ENCODE measurements around the gene SRGN.
"Not testable (repeated sequence)": the region's sequence is repeated elsewhere in the genome, so short reads cannot be mapped to it uniquely, and the experiment has no call there.

The SRGN gene, protein sequence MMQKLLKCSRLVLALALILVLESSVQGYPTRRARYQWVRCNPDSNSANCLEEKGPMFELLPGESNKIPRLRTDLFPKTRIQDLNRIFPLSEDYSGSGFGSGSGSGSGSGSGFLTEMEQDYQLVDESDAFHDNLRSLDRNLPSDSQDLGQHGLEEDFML

GRCh38 chr10:69087590-69088470, at the start of gene SRGN:
Gene SRGN (plus strand): TSS chr10:69088103. CDS start chr10:69088158, 55 bp downstream.
- peak; percentile 54 to 75 for DNase-seq (ENCODE audit: low read depth in 2 of 2)

GRCh38 chr10:69040904-69041303, 47.0 kb upstream of the SRGN start:
- not testable (repeated sequence) for DNase-seq (ENCODE audit: low read depth in 2 of 2)

DNA sequence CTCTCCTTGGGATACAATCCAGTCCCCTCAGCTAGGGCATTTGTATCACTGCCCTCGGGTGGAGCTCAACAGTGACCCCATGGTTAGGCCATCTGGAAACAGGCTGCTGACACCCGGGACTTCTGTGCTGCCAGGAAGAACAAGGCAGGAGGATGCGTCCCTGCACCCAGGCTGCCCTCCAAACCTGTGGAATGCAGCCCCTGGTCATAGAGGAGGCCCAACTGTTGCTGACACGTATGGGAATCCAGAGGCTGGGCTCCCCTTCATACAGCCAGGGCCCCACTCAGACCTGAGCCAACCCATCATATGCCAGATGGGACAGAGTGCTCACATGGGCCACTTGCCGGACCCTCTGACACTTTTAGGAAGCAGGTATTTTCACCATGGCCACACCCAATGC, 45.5 kb upstream of the SRGN start:
- DNase-seq (ENCODE audit: low read depth in 2 of 2): no peak

GRCh38 chr10:69042838-69043237, 45.1 kb upstream of the SRGN start:
- no peak for DNase-seq (ENCODE audit: low read depth in 2 of 2)

DNA sequence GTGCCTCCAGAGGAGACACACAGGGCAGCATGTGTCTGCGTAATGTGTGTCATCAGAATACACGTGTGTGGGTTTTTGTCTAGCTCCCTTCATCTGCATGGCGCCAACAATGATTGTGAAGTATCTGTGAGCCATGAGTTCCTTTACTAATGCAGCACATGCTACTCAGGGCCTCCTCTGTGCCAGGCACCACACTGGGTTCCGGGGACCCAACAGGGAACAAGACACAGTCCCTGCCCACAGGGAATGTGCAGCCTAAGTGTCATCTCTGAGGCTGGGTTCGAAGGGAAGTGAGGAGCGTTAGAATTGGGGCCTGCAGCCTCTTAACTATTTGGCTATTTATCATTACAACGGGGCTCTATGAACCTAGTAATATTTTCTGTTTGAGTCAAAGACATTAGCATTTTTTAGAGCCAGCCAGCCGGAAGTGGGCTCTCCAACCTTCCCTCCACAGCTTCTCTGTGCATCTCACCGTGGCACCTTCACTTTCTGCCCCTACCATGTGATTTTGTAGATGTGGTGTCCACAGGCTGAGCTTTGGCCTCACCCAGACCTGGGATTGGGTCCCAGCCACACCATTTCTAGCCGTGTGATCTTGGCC, 43.9 kb upstream of the SRGN start:
- no peak for DNase-seq (ENCODE audit: low read depth in 2 of 2)

DNA sequence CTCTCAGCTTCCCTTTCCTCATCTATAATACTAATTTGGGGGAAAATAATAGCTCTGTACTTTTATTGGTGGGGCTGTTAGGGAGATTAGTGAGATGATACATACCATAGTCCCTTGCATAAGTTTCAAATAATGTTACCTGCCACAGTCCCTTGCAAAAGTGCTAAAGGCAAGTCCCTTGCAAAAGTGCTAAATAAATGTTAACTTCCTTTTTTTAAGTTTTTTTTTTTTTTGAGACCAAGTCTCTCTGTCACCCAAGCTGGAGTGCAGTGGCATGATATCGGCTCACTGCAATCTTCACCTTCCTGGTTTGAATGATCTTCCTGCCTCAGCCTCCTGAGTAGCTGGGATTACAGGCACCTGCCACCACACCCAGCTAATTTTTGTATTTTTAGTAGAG, 43.4 kb upstream of the SRGN start:
- no peak for DNase-seq (ENCODE audit: low read depth in 2 of 2)

- no peak for DNase-seq (ENCODE audit: low read depth in 2 of 2)
Measured at GRCh38 chr10:69045441-69046300, 42.2 kb upstream of the SRGN start.

GRCh38 chr10:69047111-69047832, 40.6 kb upstream of the SRGN start:
- DNase-seq (ENCODE audit: low read depth in 2 of 2): no peak

DNA sequence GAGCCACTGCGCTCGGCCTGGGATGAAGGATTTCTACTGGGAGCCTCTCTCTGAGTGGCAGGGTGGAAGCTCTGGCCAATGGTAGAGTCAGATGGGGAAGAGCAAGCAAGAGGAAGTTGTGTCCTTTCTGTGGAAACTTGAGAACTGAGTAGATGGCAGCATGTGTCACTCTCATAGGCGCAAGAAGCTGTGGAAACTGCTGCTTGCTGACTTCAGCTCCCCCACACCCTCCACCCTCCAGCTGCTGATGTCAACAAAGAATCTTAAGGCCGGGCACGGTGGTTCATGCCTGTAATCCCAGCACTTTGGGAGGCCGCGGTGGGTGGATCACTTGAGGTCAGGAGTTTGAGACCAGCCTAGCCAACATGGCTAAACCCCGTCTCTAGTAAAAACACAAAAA, 39.8 kb upstream of the SRGN start:
- DNase-seq (ENCODE audit: low read depth in 2 of 2): no peak

DNA sequence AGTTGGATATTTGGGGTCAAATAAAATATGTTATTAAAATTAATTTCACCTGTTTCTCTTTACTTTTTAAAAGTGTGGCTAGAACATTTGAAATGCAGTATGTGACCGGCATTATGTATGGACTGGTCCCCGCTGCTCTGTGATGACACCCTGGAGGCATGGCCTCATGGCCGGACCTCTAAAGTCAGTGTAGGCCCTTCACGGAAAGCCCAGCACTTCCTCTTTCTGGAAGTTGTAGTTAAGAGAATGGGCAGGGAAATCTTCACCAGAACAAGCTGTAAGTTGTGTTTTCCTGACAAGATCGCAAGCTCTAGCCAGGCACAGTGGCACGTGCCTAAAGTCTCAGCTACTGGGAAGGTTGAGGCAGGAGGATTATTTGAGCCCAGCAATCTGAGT, 38.3 kb upstream of the SRGN start:
- DNase-seq (ENCODE audit: low read depth in 2 of 2): no peak

DNA sequence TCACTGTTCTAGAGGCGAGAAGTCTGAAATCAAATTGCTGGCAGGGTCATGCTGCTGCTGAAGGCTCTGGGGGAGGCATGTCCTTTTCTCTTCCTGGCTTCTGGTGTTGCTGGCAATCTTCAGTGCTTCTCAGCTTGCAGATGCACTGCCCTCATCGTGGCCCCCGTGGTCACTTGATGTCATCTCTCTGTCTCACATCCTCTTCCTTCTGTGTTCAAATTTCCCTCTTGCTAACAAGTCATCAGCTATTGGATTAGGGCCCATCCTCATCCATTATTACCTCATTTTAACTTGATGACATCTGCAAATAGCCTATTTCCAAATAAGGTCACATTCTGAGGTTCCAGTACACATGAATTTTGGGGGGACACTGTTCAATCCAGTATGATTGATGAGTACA, 36.6 kb upstream of the SRGN start:
- no peak for DNase-seq (ENCODE audit: low read depth in 2 of 2)

- DNase-seq (ENCODE audit: low read depth in 2 of 2): no peak
Measured at GRCh38 chr10:69051710-69052487, 36.0 kb upstream of the SRGN start.

- no peak for DNase-seq (ENCODE audit: low read depth in 2 of 2)
Measured at GRCh38 chr10:69052736-69053135, 35.2 kb upstream of the SRGN start.

GRCh38 chr10:69055241-69055640, 32.7 kb upstream of the SRGN start:
- no peak for DNase-seq (ENCODE audit: low read depth in 2 of 2)

DNA sequence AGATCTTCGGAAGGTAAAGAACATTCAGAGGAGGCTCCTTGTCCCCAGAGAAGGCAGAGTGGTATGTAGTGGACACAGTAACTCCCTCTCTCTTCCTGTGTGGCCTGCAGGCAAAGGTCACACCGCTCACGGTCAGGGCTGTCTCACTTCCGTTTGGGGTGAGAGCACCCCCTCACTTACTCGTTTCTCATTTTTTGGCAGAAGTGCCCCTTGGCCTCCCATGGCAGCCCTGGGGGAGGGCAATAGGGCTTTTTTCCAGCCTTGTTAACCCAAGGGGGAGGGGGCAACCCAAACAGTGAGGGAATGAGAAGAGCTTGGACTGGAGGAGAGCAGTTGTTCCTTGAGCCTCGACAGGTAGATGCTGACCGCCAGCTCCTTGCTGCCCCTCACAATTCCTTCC, 31.8 kb upstream of the SRGN start:
- DNase-seq (ENCODE audit: low read depth in 2 of 2): no peak

GRCh38 chr10:69056536-69057260, 31.2 kb upstream of the SRGN start:
- DNase-seq (ENCODE audit: low read depth in 2 of 2): no peak

- DNase-seq (ENCODE audit: low read depth in 2 of 2): no peak
Measured at GRCh38 chr10:69057261-69057950, 30.5 kb upstream of the SRGN start.

DNA sequence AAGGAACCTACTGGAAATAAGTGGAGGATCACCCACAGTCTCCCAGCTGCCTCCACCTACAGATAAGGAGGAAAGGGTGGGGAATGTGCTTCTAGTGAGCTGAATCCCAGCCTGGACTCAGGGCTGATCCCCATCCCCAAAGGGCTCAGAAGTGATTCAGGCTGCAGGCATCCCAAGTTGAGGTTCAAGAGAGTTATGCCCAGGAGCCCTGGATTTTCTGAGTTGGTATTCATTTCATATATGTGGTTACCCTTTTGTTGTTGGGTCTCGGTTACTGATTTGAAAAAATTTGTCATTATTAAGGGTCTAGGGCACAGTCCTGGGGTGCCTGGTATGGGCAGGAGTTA, 30.0 kb upstream of the SRGN start:
- no peak for DNase-seq (ENCODE audit: low read depth in 2 of 2)

DNA sequence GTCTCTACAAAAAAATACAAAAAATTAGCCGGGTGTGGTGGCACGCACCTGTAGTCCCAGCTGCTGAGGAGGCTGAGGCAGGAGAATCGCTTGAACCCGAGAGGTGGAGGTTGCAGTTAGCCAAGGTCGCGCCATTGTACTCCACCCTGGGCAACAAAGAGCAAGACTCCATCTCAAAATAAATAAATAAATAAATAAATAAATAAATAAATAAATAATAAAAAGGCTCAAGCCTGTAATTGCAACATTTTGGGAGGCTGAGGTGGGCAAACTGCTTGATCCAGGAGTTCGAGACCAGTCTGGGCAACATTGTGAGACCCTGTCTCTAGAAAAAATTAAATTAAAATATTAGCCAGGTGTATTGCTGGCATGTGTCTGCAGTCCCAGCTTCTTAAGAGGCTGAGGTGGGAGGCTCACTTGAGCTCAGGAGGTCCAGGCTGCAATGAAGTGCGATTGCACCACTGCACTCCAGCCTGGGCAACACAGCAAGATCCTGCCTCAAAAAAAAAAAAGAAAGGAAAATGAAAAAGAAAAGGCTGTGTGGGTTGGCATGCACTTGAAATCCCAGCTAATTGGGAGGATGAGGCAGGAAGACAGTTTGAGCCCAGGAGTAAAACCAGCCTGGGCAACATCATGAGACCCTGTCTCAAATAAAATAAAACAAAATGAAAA, 27.6 kb upstream of the SRGN start:
- no peak for DNase-seq (ENCODE audit: low read depth in 2 of 2)

Data from stimulated activated CD8-positive, alpha-beta memory T cell treated with anti-CD3 and anti-CD28 coated beads, Interleukin-7, amount 100 ng/mL, for 4 hours (primary cell).